C4-2B (cell line): ENCODE data around the gene TOP3A.

Experiments used
- CTCF ChIP-seq: fragments of 450-650 bp; conservative IDR thresholded peaks from 2 replicates; pipeline ENCODE4 v1.5.1; 2017; ENCODE audit warnings: mild to moderate bottlenecking
- ZFX ChIP-seq: fragments of 450-650 bp; IDR thresholded peaks from 2 replicates; pipeline ENCODE4 v1.6.1; 2017

- no peak for TF ChIP-seq CTCF
- no peak for TF ChIP-seq ZFX
Measured at GRCh38 chr17:18270046-18270931, 44.5 kb downstream of the TOP3A start.
